Ammon's horn (tissue), 1 donor: ENCODE data around the gene ZNF281.
"Not testable (repeated sequence)": the region's sequence is repeated elsewhere in the genome, so short reads cannot be mapped to it uniquely, and the experiment has no call there.

Experiments used
- DNase-seq: peaks from one replicate; pipeline ENCODE4 v3.0.0-alpha.2; 2016; ENCODE audit warnings: low spot score

ZNF281 gene

GRCh38 chr1:200409761-200410565, at the start of gene ZNF281:
Gene ZNF281, minus strand, starts transcription at chr1:200410036. Its CDS starts 331 bp downstream, at chr1:200409705.
- DNase-seq = peak; percentile 96

- no peak for DNase-seq
Measured at GRCh38 chr1:200458780-200459179, 48.9 kb upstream of the ZNF281 start.

- no peak for DNase-seq
Measured at GRCh38 chr1:200457810-200458209, 48.0 kb upstream of the ZNF281 start.

- no peak for DNase-seq
Measured at GRCh38 chr1:200454425-200454824, 44.6 kb upstream of the ZNF281 start.

GRCh38 chr1:200453553-200453905, 43.7 kb upstream of the ZNF281 start:
- no peak for DNase-seq

GRCh38 chr1:200452850-200453552, 43.2 kb upstream of the ZNF281 start:
- no peak for DNase-seq

GRCh38 chr1:200448034-200448762, 38.4 kb upstream of the ZNF281 start:
- no peak for DNase-seq

GRCh38 chr1:200445213-200445612, 35.4 kb upstream of the ZNF281 start:
- no peak for DNase-seq

- no peak for DNase-seq
Measured at GRCh38 chr1:200444478-200444877, 34.6 kb upstream of the ZNF281 start.

GRCh38 chr1:200443860-200444259, 34.0 kb upstream of the ZNF281 start:
- no peak for DNase-seq

- no peak for DNase-seq
Measured at GRCh38 chr1:200442537-200443156, 32.8 kb upstream of the ZNF281 start.

GRCh38 chr1:200442023-200442422, 32.2 kb upstream of the ZNF281 start:
- no peak for DNase-seq

- DNase-seq = no peak
Measured at GRCh38 chr1:200438911-200439310, 29.1 kb upstream of the ZNF281 start.

- not testable (repeated sequence) for DNase-seq
Measured at GRCh38 chr1:200438413-200438812, 28.6 kb upstream of the ZNF281 start.

- no peak for DNase-seq
Measured at GRCh38 chr1:200437556-200438203, 27.8 kb upstream of the ZNF281 start.

- DNase-seq = no peak
Measured at GRCh38 chr1:200437088-200437487, 27.3 kb upstream of the ZNF281 start.

- DNase-seq = no peak
Measured at GRCh38 chr1:200436436-200436835, 26.6 kb upstream of the ZNF281 start.

GRCh38 chr1:200435200-200435780, 25.5 kb upstream of the ZNF281 start:
- no peak for DNase-seq

GRCh38 chr1:200433586-200433985, 23.8 kb upstream of the ZNF281 start:
- no peak for DNase-seq

- DNase-seq = no peak
Measured at GRCh38 chr1:200432586-200432985, 22.8 kb upstream of the ZNF281 start.

GRCh38 chr1:200429221-200429751, 19.4 kb upstream of the ZNF281 start:
- DNase-seq = no peak
